ENCODE results near the gene C20orf202.

Gene C20orf202

DNA sequence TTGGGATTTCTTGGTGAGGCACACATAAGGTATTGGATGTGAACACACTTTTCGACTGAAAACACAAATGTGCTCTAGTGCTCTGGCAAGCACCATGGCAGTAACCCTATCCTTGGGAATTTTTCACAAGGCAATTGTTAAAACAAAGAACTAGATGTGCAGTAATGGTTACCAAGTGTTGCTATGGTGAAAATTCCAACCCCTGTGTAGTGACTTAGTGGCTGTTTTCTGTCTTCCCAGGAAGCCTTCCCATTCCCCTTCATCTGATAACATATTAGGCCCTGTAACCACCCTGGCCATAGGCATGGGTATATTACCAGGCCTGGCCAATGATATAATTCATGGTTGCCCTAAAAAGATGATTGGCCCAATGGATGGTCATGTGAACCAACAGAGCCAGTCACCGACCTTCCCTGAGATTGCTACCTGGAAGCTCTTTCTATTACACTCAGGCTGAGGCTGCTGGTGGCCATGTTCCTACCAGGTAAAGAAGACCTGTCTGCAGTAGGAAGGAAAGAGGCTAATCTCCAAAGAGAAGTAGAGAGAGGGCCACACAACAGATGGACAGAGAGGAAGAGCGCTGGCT is 4.1 kb downstream of the C20orf202 start:
- TF ChIP-seq EZH2 (IDR thresholded peaks at IDR 0.05; ENCODE audit: borderline replicate concordance, low read length), result no peak
- TF ChIP-seq, protein P1, sequence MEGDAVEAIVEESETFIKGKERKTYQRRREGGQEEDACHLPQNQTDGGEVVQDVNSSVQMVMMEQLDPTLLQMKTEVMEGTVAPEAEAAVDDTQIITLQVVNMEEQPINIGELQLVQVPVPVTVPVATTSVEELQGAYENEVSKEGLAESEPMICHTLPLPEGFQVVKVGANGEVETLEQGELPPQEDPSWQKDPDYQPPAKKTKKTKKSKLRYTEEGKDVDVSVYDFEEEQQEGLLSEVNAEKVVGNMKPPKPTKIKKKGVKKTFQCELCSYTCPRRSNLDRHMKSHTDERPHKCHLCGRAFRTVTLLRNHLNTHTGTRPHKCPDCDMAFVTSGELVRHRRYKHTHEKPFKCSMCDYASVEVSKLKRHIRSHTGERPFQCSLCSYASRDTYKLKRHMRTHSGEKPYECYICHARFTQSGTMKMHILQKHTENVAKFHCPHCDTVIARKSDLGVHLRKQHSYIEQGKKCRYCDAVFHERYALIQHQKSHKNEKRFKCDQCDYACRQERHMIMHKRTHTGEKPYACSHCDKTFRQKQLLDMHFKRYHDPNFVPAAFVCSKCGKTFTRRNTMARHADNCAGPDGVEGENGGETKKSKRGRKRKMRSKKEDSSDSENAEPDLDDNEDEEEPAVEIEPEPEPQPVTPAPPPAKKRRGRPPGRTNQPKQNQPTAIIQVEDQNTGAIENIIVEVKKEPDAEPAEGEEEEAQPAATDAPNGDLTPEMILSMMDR (IDR thresholded peaks at IDR 0.05; ENCODE audit: low read length), result no peak
- Histone ChIP-seq H3F3A (ENCODE audit: insufficient read depth, low read length) (no peaks in the 10 kb centered on the region), H3K9me2 (ENCODE audit: low read depth, low read length) (no peaks in the 10 kb centered on the region), H3K79me2 (ENCODE audit: insufficient read depth, low read length) (no peaks in the 10 kb centered on the region), H4K20me1 (ENCODE audit: insufficient read depth, low read length) (no peaks in the 10 kb centered on the region), H3K36me3 (ENCODE audit: insufficient read depth, low read length) (no peaks in the 10 kb centered on the region), H3K4me3 (ENCODE audit: low read depth, low read length, poor library complexity, severe bottlenecking) (no peak overlapping the region), H3K4me2 (ENCODE audit: low read length) (no peak overlapping the region), H3K9me3 (ENCODE audit: low read length) (no peaks in the 10 kb centered on the region), H3K27me3 (ENCODE audit: insufficient read depth, low read length) (no peaks in the 10 kb centered on the region), H3K9ac (ENCODE audit: low read length) (no peak overlapping the region), H2AFZ (ENCODE audit: low read length) (no peak overlapping the region), H3K27ac (ENCODE audit: low read depth, low read length, poor library complexity, severe bottlenecking) (no peak overlapping the region), H3K4me1 (ENCODE audit: insufficient read depth, low read length, severe bottlenecking) (no peaks in the 10 kb centered on the region)

DNA sequence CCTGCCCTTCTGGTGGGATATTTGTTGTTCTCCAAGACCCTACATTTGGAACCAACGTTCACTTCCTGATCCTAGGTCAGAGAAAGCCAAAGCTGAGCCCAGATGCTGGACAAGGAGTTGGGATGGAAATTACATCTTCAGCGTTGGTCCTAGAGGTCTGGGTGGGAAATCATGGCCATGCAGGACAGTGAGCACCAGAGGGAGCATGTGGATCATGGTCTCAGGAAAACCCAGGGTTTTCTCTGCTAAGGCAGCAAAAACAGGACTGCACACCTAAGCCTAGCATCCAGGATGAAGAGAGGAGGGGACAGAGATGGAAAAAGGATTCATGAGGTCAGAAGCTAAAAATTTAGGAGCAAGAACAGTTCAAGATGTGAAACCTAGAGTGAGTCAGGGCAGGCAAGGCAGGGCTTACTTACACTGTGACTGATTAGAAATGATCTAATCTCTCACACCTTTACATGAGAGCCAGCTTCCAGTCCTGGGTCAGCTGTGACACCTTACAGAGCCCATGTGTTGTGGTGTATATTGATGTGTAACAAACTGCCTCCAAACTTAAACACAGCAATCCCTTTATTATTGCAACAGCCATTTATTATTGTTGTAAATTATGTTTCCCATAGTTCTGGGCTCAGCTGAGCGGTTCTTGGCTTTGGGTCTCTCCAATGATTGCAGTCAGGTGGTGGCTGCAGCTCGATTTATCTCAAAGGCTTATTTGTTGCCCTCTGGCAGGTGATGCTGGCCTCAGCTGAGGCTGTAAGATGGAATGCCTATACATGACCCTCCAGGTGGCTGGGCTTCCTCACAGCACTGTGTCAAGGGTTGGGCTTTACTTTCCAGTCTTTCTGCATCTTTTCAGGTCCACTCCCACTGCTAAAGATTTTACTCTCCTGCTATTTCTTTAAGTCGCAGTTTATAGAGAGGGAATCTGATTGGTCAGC is 6.5 kb downstream of the C20orf202 start:
- no peaks in the 10 kb centered on the region for H4K20me1 ChIP-seq (ENCODE audit: insufficient read depth, low read length)
- TF ChIP-seq, protein P1 (IDR thresholded peaks at IDR 0.05; ENCODE audit: low read length), result no peak
- TF ChIP-seq EZH2 (IDR thresholded peaks at IDR 0.05; ENCODE audit: borderline replicate concordance, low read length), result no peak
- no peaks in the 10 kb centered on the region for H3K9me3 ChIP-seq (ENCODE audit: low read length)
- no peak overlapping the region for H3K4me3 ChIP-seq (ENCODE audit: low read depth, low read length, poor library complexity, severe bottlenecking)
- H3K9ac ChIP-seq (ENCODE audit: low read length), result no peak overlapping the region
- H3K79me2 ChIP-seq (ENCODE audit: insufficient read depth, low read length), result no peaks in the 10 kb centered on the region
- H2AFZ ChIP-seq (ENCODE audit: low read length), result no peak overlapping the region
- H3K27ac ChIP-seq (ENCODE audit: low read depth, low read length, poor library complexity, severe bottlenecking), result no peak overlapping the region
- H3K36me3 ChIP-seq (ENCODE audit: insufficient read depth, low read length), result no peaks in the 10 kb centered on the region
- H3K9me2 ChIP-seq (ENCODE audit: low read depth, low read length), result no peaks in the 10 kb centered on the region
- H3K27me3 ChIP-seq (ENCODE audit: insufficient read depth, low read length), result no peaks in the 10 kb centered on the region
- H3K4me2 ChIP-seq (ENCODE audit: low read length), result no peak overlapping the region
- no peaks in the 10 kb centered on the region for H3K4me1 ChIP-seq (ENCODE audit: insufficient read depth, low read length, severe bottlenecking)
- H3F3A ChIP-seq (ENCODE audit: insufficient read depth, low read length), result no peaks in the 10 kb centered on the region

DNA sequence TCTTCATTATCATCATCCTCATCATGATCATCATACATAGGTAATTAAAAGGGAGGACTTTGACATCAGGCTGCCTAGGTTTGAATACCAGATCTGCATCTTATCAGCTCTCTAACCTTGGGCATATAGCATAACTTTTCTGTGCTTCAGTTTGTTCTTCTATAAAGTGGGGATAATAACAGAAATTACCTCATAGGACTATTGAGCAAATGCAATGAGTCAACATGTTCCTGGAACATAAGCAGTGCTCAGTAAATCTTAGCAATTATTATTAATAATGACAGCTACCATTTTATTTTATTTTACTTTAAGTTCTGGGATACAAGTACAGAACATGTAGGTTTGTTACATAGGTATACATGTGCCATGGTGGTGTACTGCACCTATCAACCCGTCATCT is 7.2 kb downstream of the C20orf202 start:
- Histone ChIP-seq H4K20me1 (ENCODE audit: insufficient read depth, low read length) (no peaks in the 10 kb centered on the region), H3K27me3 (ENCODE audit: insufficient read depth, low read length) (no peaks in the 10 kb centered on the region), H3K36me3 (ENCODE audit: insufficient read depth, low read length) (no peaks in the 10 kb centered on the region), H3K9ac (ENCODE audit: low read length) (no peak overlapping the region), H2AFZ (ENCODE audit: low read length) (no peak overlapping the region), H3K79me2 (ENCODE audit: insufficient read depth, low read length) (no peaks in the 10 kb centered on the region), H3K4me3 (ENCODE audit: low read depth, low read length, poor library complexity, severe bottlenecking) (no peak overlapping the region), H3K9me3 (ENCODE audit: low read length) (no peaks in the 10 kb centered on the region), H3K27ac (ENCODE audit: low read depth, low read length, poor library complexity, severe bottlenecking) (no peak overlapping the region), H3F3A (ENCODE audit: insufficient read depth, low read length) (no peaks in the 10 kb centered on the region), H3K4me2 (ENCODE audit: low read length) (no peak overlapping the region), H3K4me1 (ENCODE audit: insufficient read depth, low read length, severe bottlenecking) (no peaks in the 10 kb centered on the region), H3K9me2 (ENCODE audit: low read depth, low read length) (no peaks in the 10 kb centered on the region)
- TF ChIP-seq, protein P1 (IDR thresholded peaks at IDR 0.05; ENCODE audit: low read length), result no peak
- TF ChIP-seq EZH2 (IDR thresholded peaks at IDR 0.05; ENCODE audit: borderline replicate concordance, low read length), result no peak
